Loucy (cell line): Measurements from ENCODE around the gene KLHDC10.

Experiments used
- H2AFZ ChIP-seq: fragments of 200-600 bp; sonication (generic); 2 replicates; pipeline ENCODE4 v1.6.0; 2016; ENCODE audit warnings: antibody characterized with exemption, mild to moderate bottlenecking, low read length, moderate library complexity
- H3F3A ChIP-seq: fragments of 200-600 bp; 2 replicates; pipeline ENCODE4 v1.6.0; 2016; ENCODE audit warnings: antibody characterized with exemption, low read depth, mild to moderate bottlenecking
- H3K27me3 ChIP-seq: fragments of 200-600 bp; sonication (generic); 2 replicates; pipeline ENCODE4 v1.6.1; 2014; ENCODE audit warnings: low read length, mild to moderate bottlenecking; ENCODE audit not compliant: insufficient read depth, poor library complexity, severe bottlenecking
- H3K36me3 ChIP-seq: fragments of 200-600 bp; sonication (generic); 2 replicates; pipeline ENCODE4 v1.6.1; 2016; ENCODE audit warnings: low read length; ENCODE audit not compliant: insufficient read depth
- H3K4me1 ChIP-seq: fragments of 200-600 bp; sonication (generic); 2 replicates; pipeline ENCODE4 v1.5.1; 2014; ENCODE audit warnings: low read length, mild to moderate bottlenecking; ENCODE audit not compliant: insufficient read depth, poor library complexity, severe bottlenecking
- H3K4me2 ChIP-seq: fragments of 200-600 bp; sonication (generic); 2 replicates; pipeline ENCODE4 v1.6.0; 2014; ENCODE audit warnings: antibody characterized with exemption, low read length, low read depth, mild to moderate bottlenecking; ENCODE audit not compliant: poor library complexity, severe bottlenecking
- H3K4me3 ChIP-seq: fragments of 200-600 bp; sonication (generic); 2 replicates; pipeline ENCODE4 v1.5.1; 2014; ENCODE audit warnings: low read length, mild to moderate bottlenecking, mixed read lengths; ENCODE audit not compliant: poor library complexity, severe bottlenecking
- H3K79me2 ChIP-seq: fragments of 200-600 bp; sonication (generic); 2 replicates; pipeline ENCODE4 v1.6.1; 2014; ENCODE audit warnings: low read length; ENCODE audit not compliant: insufficient read depth
- H3K9ac ChIP-seq: fragments of 200-600 bp; sonication (generic); 2 replicates; pipeline ENCODE4 v1.6.0; 2014; ENCODE audit warnings: mild to moderate bottlenecking, low read depth, low read length, moderate library complexity; ENCODE audit not compliant: poor library complexity, severe bottlenecking
- H3K9me2 ChIP-seq: fragments of 200-600 bp; sonication (generic); replicated peaks from 2 replicates; pipeline ENCODE4 v1.6.1; 2016; ENCODE audit warnings: low read depth, low read length, mixed read lengths
- H3K9me3 ChIP-seq: fragments of 200-600 bp; sonication (generic); 2 replicates; pipeline ENCODE4 v1.6.1; 2014; ENCODE audit warnings: mild to moderate bottlenecking, antibody characterized with exemption, low read length, low read depth; ENCODE audit not compliant: insufficient read depth
- H4K20me1 ChIP-seq: fragments of 200-600 bp; sonication (generic); 2 replicates; pipeline ENCODE4 v1.6.0; 2014; ENCODE audit warnings: antibody characterized with exemption, low read length, mild to moderate bottlenecking; ENCODE audit not compliant: insufficient read depth, poor library complexity, severe bottlenecking
- CTCF ChIP-seq: fragments of 200-600 bp; sonication (generic); conservative IDR thresholded peaks from 2 replicates; pipeline ENCODE4 v1.5.1; 2014; ENCODE audit warnings: mild to moderate bottlenecking, antibody characterized with exemption, low read length
- EZH2phosphoT487 ChIP-seq: fragments of 200-600 bp; IDR thresholded peaks from 2 replicates; pipeline ENCODE4 v1.6.1; 2018; ENCODE audit warnings: antibody characterized with exemption, mild to moderate bottlenecking, moderate library complexity, borderline replicate concordance

The KLHDC10 gene

GRCh38 chr7:130114776-130115175, 44.4 kb downstream of the KLHDC10 start:
- Histone ChIP-seq H3K4me1 (no peaks in the 10 kb centered on the region), H3K9me3 (no peaks in the 10 kb centered on the region), H2AFZ (no peak overlapping the region), H3K9me2 (no peaks in the 10 kb centered on the region), H3K27me3 (no peaks in the 10 kb centered on the region), H3K79me2 (no peaks in the 10 kb centered on the region), H3K4me3 (no peak overlapping the region), H4K20me1 (no peaks in the 10 kb centered on the region), H3K9ac (no peak overlapping the region), H3F3A (no peaks in the 10 kb centered on the region), H3K36me3 (no peaks in the 10 kb centered on the region), H3K4me2 (no peak overlapping the region)
- no peak for TF ChIP-seq CTCF
- no peak for TF ChIP-seq EZH2phosphoT487

- Histone ChIP-seq H3K79me2 (no peaks in the 10 kb centered on the region), H3K9me3 (no peaks in the 10 kb centered on the region), H3K4me1 (no peaks in the 10 kb centered on the region), H3K36me3 (peaks cover 13% of the 10 kb centered on the region; the same call in 1 of the 2 replicates), H4K20me1 (no peaks in the 10 kb centered on the region), H3K9ac (no peak overlapping the region), H3K27me3 (no peaks in the 10 kb centered on the region), H3K9me2 (no peaks in the 10 kb centered on the region), H3F3A (no peaks in the 10 kb centered on the region), H3K4me3 (no peak overlapping the region), H2AFZ (no peak overlapping the region), H3K4me2 (no peak overlapping the region)
- TF ChIP-seq CTCF (no peak), EZH2phosphoT487 (no peak)
Observed at GRCh38 chr7:130118294-130118693, 48.0 kb downstream of the KLHDC10 start.

- no peaks in the 10 kb centered on the region for H3K79me2 ChIP-seq
- no peak overlapping the region for H3K4me2 ChIP-seq
- no peaks in the 10 kb centered on the region for H3K9me3 ChIP-seq
- peaks cover 19% of the 10 kb centered on the region; the same call in 1 of the 2 replicates for H3K36me3 ChIP-seq
- no peak overlapping the region for H2AFZ ChIP-seq
- TF ChIP-seq CTCF = no peak
- no peak for TF ChIP-seq EZH2phosphoT487
- no peaks in the 10 kb centered on the region for H3K9me2 ChIP-seq
- no peaks in the 10 kb centered on the region for H4K20me1 ChIP-seq
- no peak overlapping the region for H3K9ac ChIP-seq
- no peaks in the 10 kb centered on the region for H3K4me1 ChIP-seq
- H3K27me3 ChIP-seq = no peaks in the 10 kb centered on the region
- no peak overlapping the region for H3K4me3 ChIP-seq
- no peaks in the 10 kb centered on the region for H3F3A ChIP-seq
Observed at GRCh38 chr7:130118801-130119200, 48.5 kb downstream of the KLHDC10 start.
